ENCODE results near the gene NTM. TPM values are rescaled to one million over a fixed set of nuclear protein-coding genes. Genes with fewer than 3 reads are reported as not detected.

NTM gene
- total RNA-seq, 1 donor from 2014 or later: 82.7 TPM

DNA sequence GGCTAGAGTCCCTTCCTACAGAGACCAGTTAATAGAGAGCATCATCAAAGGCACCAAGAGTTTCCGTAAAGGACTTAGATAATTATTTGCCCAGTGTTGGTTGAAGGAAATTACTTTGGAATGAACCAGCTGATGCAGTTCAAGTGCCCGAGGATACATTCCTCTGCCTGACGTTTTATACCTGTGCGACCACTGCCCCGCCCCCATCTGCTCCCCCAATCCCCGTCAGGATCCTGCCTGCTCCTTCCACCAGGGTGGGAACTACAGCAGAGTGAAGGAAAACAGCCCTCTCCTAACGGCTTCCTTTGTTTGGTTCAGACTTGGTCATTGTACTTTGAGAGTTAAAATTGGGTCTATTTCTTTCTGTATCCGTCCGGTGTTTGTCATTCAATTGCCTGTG, 761.5 kb downstream of the NTM start:
- TF ChIP-seq CTCF (IDR thresholded peaks at IDR 0.05): no peak
- Mint-ChIP-seq H3K9me3 (ENCODE audit: unreplicated experiment) (no peaks in the 10 kb centered on the region), H3K27me3 (ENCODE audit: unreplicated experiment) (no peaks in the 10 kb centered on the region), H3K36me3 (ENCODE audit: unreplicated experiment) (no peaks in the 10 kb centered on the region), H3K4me3 (ENCODE audit: unreplicated experiment) (no peak overlapping the region), H3K4me1 (ENCODE audit: unreplicated experiment) (peaks cover 4% of the 10 kb centered on the region), H3K27ac (ENCODE audit: unreplicated experiment) (no peak overlapping the region)
- no peak for DNase-seq (ENCODE audit: extremely low spot score, unreplicated experiment)

DNA sequence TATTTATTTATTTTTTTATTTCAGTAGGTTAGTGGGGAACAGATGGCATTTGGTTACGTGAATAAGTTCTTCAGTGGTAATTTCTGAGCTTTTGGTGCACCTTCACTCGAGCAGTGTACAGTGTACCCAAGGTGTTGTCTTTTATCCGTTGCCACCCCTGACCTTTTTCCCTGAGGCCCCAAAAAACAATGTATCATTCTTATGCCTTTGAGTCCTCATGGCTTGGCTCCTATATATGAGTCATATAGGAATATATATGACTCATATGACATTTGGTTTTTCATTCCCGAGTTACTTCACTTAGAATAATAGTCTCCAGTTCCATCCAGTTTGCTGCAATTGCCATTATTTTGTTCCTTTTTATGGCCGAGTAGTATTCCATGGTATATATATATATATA, 763.9 kb downstream of the NTM start:
- no peak for TF ChIP-seq CTCF (IDR thresholded peaks at IDR 0.05)
- no peaks in the 10 kb centered on the region for H3K36me3 Mint-ChIP-seq (ENCODE audit: unreplicated experiment)
- H3K4me3 Mint-ChIP-seq (ENCODE audit: unreplicated experiment): no peak overlapping the region
- no peaks in the 10 kb centered on the region for H3K27me3 Mint-ChIP-seq (ENCODE audit: unreplicated experiment)
- H3K9me3 Mint-ChIP-seq (ENCODE audit: unreplicated experiment): no peaks in the 10 kb centered on the region
- peaks cover 4% of the 10 kb centered on the region for H3K4me1 Mint-ChIP-seq (ENCODE audit: unreplicated experiment)
- no peak for DNase-seq (ENCODE audit: extremely low spot score, unreplicated experiment)
- H3K27ac Mint-ChIP-seq (ENCODE audit: unreplicated experiment): no peak overlapping the region

DNA sequence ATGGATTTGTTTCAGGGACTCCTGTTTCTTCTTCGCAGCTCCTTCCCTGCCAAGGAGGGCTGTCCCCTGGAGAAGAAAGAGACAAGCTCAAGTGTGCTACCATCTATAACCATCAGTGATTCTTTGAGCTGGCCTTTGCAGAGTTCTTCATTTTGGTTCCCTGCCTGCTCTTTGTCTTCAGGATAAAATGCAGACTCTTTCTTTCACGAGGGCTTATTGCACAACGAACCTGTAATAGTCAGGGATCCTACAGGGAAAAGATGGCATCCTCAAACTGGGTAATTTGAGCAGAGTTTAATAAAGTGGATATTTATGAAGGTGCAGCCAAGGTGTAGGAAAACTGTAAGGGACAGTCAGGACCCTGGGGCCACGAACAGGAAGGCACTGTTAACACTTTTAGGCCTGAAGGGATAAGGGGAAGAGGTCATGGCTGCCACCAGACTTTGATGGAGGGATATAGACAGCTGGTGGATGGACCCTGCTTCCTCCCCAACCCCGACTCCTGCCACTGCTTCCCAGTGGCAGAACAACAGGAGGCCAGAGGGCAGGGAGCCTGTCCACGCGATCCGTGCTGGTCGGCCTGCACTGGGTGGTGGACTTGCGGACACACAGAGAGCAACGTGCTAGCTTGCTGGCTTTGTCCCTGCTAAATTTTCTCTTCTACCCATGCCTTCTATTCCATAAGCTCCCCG, 767.0 kb downstream of the NTM start:
- Mint-ChIP-seq H3K27me3 (ENCODE audit: unreplicated experiment) (no peaks in the 10 kb centered on the region), H3K9me3 (ENCODE audit: unreplicated experiment) (no peaks in the 10 kb centered on the region), H3K4me1 (ENCODE audit: unreplicated experiment) (no peaks in the 10 kb centered on the region), H3K4me3 (ENCODE audit: unreplicated experiment) (no peak overlapping the region), H3K36me3 (ENCODE audit: unreplicated experiment) (no peaks in the 10 kb centered on the region), H3K27ac (ENCODE audit: unreplicated experiment) (no peak overlapping the region)
- no peak for TF ChIP-seq CTCF (IDR thresholded peaks at IDR 0.05)
- no peak for DNase-seq (ENCODE audit: extremely low spot score, unreplicated experiment)

DNA sequence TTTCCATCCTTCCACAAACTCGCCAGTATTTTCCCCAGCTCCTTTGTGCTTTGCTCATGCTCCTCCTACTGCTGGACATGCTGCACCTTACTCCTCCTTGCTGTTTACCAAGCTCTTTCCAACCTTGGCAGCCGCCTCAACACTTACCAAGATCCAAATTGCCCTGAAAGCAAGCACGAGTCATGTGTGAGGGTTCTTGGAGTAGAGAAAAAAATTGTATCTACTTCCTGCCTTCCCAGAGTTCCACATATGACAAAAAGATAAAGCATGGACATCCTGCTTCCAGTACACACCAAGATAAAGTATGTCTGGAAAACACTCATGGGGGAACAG, 767.5 kb downstream of the NTM start:
- DNase-seq (ENCODE audit: extremely low spot score, unreplicated experiment): no peak
- no peaks in the 10 kb centered on the region for H3K9me3 Mint-ChIP-seq (ENCODE audit: unreplicated experiment)
- no peak overlapping the region for H3K4me3 Mint-ChIP-seq (ENCODE audit: unreplicated experiment)
- H3K27ac Mint-ChIP-seq (ENCODE audit: unreplicated experiment): no peak overlapping the region
- no peaks in the 10 kb centered on the region for H3K27me3 Mint-ChIP-seq (ENCODE audit: unreplicated experiment)
- H3K4me1 Mint-ChIP-seq (ENCODE audit: unreplicated experiment): no peaks in the 10 kb centered on the region
- H3K36me3 Mint-ChIP-seq (ENCODE audit: unreplicated experiment): no peaks in the 10 kb centered on the region
- no peak for TF ChIP-seq CTCF (IDR thresholded peaks at IDR 0.05)

- Mint-ChIP-seq H3K4me3 (ENCODE audit: unreplicated experiment) (no peak overlapping the region), H3K36me3 (ENCODE audit: unreplicated experiment) (no peaks in the 10 kb centered on the region)
- no peak for TF ChIP-seq CTCF (IDR thresholded peaks at IDR 0.05)
Measured at GRCh38 chr11:132139181-132139580, 768.8 kb downstream of the NTM start.

More at GRCh38 chr11:132139181-132139580, 768.8 kb downstream of the NTM start:
- Mint-ChIP-seq H3K9me3 (ENCODE audit: unreplicated experiment) (no peaks in the 10 kb centered on the region), H3K27ac (ENCODE audit: unreplicated experiment) (no peak overlapping the region), H3K4me1 (ENCODE audit: unreplicated experiment) (no peaks in the 10 kb centered on the region), H3K27me3 (ENCODE audit: unreplicated experiment) (no peaks in the 10 kb centered on the region)
- no peak for DNase-seq (ENCODE audit: extremely low spot score, unreplicated experiment)

Data from osteocyte (in vitro differentiated cells).